HG03571 (cell line): Measurements from ENCODE around the gene ZNF24.

Source experiments
- ATAC-seq: cut with Tn5 transposase; IDR thresholded peaks from one replicate; pipeline ENCODE4 v1.9.1; 2021; ENCODE audit not compliant: unreplicated experiment

The ZNF24 gene

DNA sequence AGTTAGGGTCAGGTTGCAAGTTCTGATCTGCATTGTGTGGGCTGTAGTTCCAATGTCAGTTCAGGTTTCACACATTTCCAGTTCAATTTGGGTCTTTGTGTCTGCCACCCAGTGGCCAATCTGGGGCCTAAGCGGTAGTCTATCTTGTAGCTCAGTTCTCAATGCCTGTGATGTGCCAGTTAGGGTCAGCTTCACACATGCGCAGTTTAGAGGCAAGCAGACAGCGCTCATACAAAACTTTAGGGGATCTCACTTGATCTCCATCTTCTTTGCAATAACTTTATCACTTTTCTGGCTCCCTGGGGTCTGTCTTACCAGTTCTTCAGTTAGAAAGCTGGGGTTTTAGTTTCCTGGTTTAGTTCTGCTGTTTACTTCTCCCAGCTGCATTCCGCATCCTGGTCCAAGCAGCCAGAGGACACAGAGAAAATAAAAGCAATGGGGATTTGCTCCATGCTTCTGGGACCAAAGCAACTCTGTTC, 11.0 kb upstream of the ZNF24 start:
- ATAC-seq: peak; percentile 75

DNA sequence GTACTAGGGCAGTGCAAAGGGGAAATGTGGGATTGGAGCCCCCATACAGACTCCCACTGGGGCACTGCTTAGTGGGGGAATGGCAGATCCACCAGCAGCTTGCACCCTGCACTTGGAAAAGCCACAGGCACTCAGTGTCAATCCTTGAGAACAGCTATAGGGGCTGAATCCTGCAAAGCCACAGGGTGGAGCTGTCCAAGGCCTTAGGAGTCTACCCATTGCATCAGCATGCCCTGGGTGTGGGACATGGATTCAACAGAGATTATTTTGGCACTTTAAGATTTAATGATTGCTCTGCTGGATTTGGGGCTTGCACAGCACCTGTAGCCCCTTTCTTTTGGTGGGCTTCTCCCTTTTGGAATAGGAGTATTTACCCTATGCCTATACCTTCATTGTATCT, 8.6 kb upstream of the ZNF24 start:
- no peak for ATAC-seq

DNA sequence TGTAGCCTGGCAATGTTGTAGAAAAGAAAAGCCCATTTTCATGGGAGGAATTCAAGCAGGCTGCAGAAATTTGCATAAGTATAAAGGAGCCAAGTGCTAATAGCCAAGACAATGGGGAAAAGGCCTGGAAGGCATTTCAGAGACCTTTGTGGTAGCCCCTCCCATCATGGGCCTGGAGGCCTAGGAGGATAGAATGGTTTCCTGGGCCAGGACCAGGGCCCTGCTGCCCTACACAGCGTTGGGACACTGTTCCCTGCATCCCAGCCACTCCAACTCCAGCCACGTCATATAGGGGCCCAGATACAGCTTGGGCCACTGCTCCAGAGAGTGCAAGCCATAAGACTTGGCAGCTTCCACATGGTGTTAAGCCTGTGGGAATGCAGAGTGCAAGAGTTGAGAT, 8.1 kb upstream of the ZNF24 start:
- ATAC-seq: no peak

DNA sequence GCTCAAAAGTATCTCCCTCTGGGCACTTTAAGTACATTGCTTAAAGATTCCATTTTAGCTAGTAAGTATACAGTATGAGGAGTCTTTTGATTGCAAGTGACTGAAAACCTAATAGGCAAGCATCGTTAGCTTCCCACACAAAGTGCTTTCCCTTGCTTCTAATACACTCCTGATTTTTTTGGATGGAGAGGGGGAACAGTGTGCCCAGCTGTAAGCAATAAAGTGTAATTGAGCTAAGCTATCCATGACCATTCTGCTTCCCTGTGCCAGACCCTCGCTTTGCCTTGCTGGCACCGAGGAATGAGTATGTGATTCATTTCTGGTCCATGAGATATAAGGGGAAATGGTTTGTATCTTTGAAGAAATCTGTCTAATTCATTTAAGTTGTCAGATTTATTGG, 3.8 kb upstream of the ZNF24 start:
- ATAC-seq: no peak

DNA sequence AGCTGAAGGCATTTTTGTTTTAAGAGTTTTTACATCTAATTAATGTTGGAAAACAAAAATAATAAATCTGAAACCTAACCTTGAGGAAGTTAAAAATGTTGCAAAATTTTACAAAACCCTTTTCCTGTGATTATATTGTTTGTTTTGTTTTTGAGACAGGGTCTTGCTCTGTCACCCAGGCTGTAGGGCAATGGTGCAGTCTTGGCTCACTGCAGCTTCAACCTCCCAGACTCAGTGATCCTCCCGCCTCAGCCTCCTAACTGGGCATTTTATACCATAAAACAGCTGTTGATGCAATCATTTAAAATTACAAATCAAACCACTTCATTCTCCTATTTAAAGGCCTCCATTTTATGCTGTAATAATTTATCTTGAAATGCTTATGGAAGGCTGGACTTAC, 1.7 kb upstream of the ZNF24 start:
- ATAC-seq: no peak

DNA sequence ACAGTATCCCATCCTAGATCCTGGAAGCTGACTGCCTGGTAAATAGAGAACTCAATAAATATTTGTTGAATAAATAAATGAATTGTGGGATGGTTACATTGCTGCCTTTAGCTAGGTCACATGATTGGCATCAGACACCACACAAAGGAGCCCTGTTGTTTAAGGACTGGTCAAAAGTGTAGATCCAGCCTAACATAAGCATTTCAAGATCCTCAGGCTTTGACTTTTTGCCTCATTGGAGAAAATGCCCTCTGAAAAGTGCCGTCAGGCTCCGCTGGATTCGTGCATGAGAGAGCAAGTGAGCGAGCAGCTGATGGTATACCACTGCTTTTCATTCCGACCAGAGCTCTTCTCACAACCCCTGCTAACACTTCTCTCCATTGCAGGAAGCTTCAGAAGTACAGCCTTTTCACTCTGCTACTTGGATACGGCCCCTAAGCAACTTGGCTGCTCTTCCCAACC, 1.3 kb upstream of the ZNF24 start:
- ATAC-seq: no peak

DNA sequence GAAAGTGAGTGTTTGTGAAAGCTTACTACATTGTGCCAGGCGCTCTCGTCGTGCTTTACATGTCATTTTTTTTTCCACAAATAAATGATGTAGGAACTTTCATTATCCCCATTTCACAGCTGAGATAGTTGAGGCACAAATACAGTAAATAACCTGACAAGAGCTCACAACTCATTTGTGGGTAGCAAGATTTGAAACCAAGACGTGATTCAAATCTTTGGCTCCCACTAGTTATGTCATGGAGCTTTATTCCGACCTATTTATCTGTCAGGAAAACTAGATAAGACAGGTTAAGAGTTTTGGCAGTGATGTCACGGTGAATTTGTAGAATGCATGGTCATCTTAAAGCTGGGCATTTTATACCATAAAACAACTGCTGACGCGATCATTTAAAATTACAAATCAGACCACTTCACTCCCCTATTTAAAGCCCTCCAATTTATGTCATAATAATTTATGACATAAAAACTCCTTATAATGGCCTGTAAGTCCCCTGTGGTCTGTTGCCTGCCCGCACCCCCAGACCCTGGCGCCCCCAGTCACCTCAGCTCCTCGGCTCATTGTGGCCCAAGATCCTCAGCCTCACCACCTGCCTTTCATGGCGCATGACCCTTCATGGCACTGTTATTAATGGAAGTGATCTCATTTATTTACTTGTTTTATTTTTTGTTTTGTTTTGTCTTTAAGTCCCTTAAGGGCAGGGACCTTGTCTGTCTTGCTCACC, 678 bp upstream of the ZNF24 start:
- no peak for ATAC-seq

DNA sequence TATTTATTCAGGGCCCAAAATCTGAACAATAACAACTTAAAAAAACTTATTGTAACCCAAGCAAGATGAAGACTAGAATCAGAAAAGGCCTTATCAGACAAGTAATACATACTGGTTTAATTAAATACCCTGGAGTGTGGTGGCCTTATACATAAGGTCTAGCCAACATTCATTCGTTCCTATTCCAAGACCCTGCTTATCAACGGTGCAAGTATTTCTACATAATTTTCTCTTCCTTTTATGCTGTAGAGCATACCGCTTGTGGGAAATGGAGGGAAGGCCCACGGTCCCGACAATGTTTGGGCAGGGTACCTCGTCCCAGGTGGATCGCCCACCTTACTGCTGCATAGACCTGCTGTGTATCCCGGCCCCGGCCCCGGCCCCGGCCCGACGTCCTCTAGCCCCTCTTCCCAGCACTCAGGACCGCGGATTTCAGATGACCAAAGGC, 708 bp downstream of the ZNF24 start:
- ATAC-seq: no peak

DNA sequence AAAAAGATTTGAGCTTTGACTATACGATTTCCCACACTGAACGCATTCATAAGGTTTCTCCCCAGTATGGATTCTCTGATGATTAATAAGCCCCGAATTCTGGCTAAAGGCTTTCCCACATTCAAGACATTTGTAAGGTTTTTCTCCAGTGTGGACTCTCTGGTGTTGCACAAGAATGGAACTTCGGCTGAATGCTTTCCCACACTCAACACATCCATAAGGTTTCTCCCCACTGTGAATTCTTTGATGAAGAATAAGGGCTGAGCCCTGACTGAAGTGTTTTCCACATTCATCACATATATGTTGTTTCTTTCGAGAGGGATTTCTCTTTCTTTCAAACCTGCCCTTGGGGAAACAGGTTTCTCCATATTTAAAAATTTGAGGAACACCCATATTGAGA, 6.9 kb downstream of the ZNF24 start:
- no peak for ATAC-seq

DNA sequence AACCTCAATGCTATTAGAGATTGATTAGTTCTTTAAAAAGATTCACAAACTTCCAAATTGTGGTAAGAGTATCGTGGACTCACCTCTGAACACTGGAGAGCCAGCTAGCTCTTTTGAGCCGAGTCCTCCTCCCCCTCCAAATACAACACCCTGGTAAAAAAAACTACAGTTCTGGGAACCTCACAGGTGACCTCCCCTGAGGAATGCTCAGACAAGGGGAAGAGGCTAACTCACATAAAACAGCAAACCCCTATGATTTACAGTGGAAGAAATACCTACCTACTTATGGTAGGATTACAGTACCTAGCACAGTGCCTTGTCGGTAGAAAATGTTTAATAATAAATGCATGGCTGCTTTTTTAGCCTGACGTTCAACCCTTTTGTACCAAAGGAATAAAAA, 8.4 kb downstream of the ZNF24 start:
- ATAC-seq: no peak

DNA sequence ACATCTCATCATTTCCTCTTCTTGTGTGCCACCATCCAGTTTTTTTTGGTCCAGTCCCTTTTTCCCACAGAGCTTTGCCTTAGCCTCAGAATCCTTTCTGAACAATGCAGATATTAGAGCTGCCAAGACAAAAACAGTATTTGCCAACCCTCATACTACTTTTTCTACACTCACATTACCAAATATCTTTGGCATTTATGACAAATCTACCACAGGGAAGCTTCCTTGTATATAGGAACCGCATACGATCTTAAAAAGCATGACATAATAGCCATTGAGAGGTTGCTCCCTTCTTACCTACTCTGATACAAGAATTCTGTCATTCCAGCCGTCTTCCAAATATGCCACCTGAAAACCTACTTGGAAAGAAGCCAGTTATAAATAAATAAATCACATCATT, 9.4 kb downstream of the ZNF24 start:
- no peak for ATAC-seq

DNA sequence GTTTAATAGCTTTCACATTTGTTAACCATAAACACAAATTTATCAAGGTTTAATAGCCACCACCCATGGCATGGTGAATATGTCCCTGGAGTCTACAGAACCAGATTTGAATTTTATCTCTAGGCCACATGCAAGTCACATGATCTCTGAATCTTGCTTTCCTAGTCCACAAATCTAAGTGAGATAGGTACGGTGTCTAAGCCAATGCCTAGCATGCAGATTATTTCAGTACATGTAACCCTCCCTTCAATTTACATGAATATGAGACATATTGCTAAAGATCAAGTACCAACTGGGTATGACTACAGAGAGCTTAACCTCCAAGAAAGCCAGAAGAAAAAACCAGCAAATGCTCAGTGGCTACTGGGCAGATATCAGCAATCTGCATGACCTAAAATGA, 10.0 kb downstream of the ZNF24 start:
- ATAC-seq: no peak

DNA sequence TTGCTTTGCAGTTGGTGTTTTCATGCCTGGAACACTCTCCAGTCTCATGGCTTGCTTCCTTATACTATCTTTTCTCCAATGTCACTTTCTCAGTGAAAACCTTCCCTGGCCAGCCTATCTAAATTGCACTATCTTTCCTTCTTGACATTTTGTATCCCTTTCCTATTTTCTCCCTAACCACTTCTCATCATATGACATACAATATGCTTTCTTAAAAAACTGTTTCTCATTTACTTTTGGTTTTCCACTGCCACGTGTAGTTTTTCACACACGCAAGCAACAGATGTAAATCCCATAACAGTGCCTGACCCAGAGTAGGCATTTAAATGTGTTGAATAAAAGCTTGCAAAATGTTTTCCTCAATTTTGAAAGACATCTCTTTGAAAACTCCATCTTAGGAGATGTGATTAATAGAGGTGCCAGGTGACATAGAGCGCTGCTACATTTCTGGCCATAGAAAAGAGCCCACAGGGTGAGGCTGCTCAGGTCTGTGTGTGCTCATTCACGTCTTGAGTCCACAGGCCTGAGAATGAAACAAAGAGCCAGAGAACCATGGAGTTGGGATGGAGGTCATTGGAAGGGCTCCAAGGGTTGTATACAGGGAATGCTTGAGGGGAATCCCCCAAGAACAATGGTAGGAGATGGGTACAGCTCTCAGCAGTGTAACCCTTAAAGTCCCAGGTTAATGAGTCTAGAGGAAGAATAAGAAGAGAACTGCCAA, 12.7 kb downstream of the ZNF24 start:
- no peak for ATAC-seq

DNA sequence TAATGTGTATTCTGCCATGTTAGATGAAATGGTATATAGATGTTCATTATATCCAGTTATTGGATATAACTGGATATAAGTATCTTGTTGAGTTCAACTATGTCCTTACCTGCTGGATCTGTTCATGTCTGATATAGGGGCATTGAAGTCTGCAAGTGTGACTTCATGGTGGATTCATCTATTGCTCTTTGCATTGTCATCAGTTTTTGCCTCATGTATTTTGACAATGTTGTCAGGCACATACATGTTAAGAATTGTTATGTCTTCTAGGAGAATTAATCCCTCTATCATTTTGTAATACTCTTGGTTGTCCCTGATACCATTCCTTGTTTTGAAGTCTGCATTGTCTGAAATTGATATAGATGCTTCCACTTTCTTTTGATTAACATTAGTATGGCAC, 15.4 kb downstream of the ZNF24 start:
- ATAC-seq: no peak

DNA sequence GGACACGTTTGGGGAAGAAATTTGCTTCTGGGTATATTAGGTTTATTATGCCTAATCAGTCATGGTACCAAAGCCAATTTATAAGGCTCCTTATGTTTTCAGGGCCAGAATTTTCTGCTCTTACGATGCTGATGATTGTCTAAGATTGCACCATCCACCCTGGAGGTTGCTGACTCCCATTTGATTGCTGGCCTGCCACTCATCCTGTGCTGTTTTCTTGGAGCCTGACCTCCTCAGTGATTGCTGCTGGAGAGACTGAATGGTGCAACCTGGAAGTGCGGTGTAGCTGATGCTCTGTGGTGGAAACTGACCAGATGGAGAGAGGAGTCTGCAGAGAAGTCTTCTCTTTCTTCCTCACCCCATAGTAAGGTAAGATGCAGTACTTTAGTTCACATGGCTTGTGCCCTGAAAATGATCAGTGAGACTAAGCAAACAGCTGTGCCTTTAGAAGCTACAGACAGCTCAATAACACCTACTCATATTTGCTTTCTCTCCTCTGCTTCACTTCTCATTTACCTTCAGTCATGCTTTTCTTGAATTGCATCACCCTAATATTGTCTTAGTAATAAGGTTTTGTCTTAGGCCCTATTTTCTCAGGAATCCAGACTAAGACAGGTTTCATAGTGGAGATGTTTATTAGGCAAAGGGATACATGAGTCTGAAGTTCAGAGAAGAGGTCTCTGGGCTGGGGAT, 17.4 kb downstream of the ZNF24 start:
- no peak for ATAC-seq

DNA sequence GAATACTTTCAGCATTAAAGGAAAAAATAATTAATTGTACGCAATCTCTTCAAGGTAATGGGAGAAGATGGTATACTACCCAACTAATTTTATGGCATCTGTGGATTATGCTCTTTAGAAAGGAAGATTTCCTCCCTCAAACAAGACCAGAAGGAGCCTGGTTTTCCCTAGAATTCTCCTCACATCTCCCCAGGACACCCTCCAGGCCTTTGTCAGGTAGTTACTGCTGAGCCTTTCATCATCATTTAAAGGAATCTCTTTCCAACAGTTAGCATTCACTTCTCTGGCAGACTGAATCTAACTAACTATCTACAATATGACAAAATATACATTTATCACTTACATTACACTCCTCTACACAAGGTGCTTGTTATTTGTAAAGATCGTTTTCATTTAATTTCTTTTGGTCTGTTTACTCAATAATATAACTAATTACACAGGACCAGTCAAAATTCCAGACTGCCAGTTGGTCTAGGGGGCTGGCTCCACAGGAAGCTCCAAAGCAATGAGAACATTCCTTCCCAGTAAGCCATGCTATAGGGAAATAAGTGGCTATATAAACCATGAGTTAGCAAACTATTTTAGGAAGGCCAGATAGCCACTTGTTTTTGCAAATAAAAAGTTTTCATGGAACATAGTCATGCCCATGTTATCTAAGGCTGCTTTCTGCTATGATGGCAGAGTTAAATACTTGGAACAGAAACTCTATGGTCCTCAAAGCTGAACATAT, 19.1 kb downstream of the ZNF24 start:
- no peak for ATAC-seq

DNA sequence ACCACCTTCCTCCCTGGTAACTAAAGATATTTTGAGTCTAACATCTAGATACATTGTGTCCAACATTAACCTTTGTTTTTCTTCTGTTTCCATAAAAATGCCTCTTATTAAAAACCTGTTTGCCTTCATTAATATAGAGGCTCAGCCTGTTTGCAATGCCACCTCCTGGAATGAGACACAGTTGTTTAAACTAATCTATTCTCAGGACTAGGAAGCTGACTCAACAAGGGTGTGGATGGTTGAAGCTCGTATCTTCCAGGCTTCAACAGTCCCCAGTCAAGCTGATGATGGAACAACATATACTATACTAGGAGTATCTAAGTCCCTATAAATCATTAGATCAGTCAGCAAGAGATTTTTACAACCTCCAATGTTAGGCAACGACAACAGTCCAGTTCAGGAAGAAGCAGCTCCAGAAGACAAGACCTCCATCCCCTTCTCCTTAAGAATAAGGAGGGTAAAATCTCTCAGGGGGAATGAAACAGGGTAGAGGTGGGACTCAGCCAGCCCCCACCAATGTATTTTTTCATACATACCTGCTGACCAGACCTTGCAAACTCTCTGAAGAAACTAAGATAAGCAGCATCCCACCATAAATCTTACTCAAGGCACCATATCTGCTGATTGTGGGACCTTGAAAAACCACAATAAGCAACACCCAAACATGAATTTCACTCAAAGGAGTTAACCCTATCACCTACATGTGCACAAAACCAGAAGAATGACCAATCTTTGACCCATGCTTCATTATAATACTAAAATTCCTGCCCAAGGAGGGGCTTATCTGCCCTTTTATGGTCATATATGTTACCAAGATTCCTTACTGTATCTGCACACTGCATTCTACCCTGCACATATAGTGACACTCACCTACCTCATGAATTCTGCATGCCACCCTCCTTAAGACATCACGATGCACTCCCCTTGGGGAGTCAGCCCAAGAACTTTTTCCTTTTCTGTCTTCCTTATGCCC, 21.4 kb downstream of the ZNF24 start:
- ATAC-seq: no peak

DNA sequence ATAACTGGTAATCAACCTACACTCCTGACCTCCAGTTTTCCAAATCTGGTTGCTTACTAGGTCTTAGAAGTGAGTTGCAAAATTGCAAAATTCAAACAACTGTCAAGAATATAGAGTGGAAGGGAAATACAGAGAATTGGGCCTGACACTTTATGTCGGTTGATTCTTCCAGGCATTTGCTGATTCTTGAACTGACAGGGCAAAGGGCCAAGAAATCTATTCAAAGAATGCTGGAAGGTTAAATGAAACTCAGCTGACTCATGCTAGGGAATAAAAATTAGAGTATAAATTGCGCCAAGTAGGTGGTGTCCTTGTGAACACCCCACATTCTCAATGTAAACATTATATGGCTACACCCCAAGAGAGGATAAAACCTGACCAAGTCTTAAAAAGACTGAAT, 32.7 kb downstream of the ZNF24 start:
- no peak for ATAC-seq

DNA sequence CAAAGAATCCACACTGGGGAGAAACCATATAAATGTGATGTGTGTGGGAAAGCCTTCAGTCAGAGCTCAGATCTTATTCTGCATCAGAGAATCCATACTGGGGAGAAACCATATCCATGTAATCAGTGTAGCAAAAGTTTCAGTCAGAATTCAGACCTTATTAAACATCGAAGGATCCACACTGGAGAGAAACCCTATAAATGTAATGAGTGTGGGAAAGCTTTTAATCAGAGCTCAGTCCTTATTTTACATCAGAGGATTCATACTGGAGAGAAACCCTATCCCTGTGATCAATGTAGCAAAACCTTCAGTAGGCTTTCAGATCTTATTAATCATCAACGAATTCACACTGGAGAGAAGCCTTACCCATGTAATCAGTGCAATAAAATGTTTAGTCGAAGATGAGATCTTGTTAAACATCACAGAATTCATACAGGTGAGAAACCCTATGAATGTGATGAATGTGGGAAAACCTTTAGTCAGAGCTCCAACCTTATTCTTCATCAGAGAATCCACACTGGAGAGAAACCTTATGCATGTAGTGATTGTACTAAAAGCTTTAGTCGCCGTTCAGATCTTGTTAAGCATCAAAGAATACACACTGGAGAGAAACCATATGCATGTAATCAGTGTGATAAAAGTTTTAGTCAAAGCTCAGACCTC, 37.5 kb downstream of the ZNF24 start:
- no peak for ATAC-seq

DNA sequence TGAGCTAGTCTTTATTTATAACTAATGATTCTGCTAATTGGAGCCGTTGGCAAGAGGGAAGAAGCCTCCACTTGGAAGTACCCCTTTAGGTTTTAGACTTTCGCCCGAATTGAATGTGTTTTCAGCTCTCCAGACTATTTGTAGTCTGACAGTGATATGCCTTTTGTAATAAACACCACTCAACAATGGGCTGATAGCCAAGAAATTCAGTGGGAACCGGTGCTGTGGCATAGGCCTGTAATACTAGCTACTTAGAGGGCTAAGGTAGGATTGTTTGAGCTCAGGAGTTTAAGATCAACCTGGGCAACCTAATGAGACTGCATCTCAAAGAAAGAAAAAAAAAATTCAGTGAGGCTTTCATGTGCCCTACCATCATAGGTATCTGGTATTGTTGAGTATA, 40.6 kb downstream of the ZNF24 start:
- ATAC-seq: no peak
